Fibroblast of skin of scalp (primary cell): ENCODE results near the gene ACAA2.

Experiments
- DNase-seq: peaks from one replicate; pipeline ENCODE4 v3.0.0-alpha.2; 2013

The ACAA2 gene

DNA sequence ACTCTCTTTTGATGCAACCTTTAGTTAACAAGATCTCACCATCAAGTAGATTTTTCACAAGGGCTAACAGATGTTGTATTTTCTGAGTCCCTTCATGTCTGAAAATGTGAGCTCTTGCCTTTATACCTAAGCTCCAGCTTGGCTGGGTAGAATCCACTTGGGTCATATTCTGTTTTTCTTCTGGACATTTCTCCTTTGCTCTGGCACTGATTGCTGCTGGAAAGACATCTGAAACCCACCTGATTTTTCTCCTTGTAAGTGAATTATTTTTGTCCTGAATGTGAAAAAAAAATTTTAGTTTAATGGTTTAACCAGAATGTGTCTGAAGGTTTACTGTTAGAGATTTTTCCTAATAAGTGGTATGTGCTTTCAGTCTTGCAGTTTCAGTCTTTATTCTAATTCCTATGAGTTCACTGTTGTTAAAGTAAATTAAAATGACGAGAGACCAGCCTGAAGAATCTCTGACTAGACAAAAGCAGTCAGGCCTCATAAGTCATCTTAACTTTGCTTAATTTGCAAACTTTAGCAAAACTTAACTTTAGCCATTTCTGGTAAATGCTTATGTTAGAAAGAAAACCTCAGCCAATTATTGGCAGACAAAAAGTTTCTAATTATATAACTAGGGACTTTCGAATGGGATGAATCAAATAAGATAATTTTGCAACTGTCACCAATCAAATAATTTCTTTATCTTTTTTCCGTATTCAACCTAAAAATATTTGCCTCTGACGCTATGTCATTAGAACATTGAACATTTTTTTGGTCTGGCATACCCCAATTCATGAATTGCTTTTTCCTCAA, 70.8 kb downstream of the ACAA2 start:
- DNase-seq, result peak; percentile 64

DNA sequence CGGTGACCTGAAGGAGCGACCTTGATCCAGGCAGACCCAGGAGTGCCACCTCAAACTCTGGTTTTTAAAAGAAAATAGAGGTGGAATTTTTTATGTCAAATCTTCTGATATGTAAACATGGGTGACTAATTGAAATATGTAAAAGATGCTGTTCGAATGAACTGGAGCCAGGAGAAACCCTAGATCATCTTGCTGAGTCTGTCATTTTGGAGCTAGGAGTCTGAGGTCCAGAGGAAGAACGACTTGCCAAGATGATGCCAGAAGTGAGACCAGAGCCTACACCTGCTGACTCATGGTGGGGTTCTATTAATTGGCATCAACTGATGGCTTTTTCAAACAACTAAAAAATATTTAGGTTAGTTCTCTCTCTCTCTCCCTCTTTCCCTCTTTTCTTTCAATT, 74.1 kb downstream of the ACAA2 start:
- no peak for DNase-seq

DNA sequence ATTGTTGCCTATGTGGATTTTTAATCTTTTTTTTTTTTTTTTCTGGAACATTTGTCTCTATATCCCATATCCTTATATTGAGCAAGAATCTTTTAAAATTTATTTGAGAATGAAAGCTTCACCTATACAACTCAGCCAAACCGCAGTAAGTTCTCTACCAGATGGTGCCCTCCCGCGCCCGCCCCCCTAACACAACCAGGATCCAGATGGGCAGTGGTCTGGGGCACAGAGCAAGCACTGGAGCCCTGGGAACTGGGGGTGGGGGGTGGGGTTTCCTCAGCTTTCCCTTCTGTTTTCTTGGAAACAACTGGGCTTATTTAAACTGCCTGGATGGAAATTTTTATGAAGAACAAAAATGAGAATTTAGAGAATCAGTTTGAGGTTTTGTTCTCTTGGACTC, 74.6 kb downstream of the ACAA2 start:
- DNase-seq, result no peak

DNA sequence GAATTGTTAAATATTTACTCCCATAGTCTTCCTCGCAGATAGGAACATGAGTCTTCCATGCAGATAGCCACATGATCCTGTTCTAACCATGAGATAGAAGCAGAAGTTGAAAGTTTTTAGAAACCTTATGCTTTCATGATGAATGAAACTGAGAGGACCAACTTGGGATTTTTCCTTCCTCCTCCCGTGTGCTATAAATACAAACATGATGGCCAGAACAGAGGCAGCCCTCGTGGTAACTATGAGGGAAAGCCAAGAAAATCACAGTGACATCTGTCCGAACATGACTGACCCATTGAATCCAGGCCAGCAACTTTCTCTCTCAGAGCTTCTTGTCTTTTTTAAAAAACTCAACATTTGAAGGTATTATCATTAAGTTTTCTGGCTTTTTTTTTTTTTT, 78.5 kb downstream of the ACAA2 start:
- no peak for DNase-seq

DNA sequence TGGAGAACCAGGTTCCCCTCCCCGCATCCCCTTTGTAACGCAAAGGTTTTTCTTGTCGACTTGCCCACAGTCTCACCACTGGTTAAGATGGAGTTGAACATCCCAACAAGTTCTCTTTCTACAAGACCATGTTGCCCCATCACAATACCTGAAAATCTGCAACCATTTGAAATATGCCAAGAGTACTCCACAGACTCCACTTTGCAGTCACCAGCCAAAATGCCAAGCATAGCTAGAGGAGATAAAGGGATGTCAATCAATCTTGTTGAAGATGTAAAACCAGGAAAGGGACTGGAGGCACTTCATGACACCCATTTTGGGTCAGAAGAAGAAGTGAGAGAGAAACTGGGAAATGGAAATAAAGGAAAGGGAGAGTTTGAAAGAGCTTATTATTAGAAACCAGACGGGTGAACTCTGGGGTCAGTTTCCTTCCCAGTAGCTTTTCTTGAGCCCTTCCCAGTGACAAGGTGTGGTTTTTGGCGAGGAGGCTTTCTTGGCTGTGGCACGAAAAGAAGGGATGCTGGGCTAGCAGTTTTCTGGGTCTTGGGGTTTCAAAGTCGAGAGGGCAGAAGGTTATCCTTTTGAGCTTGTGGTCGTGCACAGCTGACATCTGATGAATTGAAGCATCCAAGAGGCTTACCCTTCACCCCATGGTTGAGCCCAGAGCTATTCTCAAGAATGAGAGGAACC, 79.3 kb downstream of the ACAA2 start:
- DNase-seq, result no peak

DNA sequence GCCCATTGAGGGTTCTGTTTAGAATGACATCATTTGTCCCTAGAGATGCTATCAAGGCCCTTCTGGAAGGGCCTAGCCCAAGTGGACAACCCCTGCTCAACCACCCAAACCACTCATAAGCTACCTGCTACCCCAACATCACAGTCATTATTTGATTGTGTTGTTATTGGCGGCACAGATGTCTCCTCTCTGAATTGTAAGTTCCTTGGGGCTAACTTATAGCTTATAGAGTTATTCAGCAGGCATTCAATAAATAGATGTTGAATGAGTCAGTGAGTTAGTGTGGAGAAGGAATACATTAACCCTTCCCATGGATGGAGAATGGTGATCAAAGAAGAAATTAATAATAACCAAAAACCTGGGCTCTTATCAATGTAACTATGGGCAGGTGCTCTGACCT, 80.0 kb downstream of the ACAA2 start:
- DNase-seq, result peak; percentile 48
